Stimulated activated naive CD4-positive, alpha-beta T cell (primary cell): ENCODE data around the gene PHF20.
"Not testable (repeated sequence)": the region's sequence is repeated elsewhere in the genome, so short reads cannot be mapped to it uniquely, and the experiment has no call there.

Experiments used
- DNase-seq, 6 experiments: peaks; one replicate each; lab custom pipeline; 2025; lab: John Stamatoyannopoulos, UW

Gene PHF20

DNA sequence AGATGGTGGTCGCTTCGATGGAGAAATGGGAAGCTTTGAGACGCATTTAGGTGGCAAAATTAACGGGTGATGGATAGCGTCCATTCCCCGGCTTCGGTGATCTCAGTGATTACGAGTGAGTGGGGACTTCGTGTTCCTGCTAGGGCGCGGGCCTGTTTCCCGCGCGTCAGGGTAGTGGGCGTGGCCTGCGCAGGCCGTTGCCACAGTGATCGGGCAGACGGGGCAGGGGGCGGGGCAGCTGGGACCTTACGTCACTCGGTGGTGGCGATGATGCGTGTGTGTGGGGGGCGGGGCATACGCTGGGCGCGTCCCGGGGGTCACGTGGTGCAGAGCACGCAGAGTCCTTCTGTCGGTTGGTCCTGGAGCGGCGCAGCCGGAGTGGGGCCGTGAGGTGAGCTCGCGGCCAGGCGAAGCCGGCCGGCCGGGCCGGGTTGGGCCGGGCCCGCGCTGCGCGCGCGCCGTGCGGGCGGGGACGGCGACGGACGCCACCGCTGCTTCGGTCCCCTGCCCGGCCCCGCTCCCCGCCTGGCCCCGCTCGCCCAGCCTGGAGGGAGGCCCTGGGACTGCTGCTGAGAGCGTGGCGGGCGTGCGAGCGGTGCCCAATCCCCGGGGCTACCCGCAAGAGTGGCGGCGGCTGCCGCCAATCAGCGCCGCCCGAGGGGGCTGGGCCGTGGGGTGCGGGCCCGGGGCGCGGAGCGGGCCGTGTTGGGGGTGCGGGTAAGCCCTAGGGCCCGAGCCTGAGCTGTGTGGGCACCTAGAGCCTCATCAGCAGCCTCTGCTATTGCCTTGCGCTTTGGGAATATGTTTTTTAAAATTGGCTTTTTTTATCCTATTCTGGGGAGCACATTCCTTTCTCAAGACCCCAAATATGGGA lies at the start of gene PHF20:
Gene PHF20, plus strand, starts transcription at position 327 of the 874 bp plus-strand sequence. CDS start 29,508 bp downstream, outside the sequence.
- DNase-seq = peak; percentile 98 to 100 (median 98)

DNA sequence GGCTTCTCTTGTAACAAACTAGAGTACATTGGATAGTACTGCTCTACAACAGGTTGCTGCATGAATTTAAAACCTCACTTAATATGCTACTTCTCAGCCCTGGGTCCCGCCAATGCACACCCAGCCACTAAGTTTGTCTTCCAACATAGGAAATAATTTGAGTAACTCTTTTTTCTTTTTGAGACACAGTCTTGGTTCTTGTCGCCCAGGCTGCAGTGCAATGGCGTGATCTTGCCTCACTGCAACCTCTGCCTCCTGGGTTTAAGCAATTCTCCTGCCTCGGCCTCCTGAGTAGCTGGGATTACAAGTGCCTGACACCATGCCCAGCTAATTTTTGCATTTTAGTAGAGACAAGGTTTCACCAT lies 48.6 kb upstream of the PHF20 start:
- DNase-seq = not testable (repeated sequence)

DNA sequence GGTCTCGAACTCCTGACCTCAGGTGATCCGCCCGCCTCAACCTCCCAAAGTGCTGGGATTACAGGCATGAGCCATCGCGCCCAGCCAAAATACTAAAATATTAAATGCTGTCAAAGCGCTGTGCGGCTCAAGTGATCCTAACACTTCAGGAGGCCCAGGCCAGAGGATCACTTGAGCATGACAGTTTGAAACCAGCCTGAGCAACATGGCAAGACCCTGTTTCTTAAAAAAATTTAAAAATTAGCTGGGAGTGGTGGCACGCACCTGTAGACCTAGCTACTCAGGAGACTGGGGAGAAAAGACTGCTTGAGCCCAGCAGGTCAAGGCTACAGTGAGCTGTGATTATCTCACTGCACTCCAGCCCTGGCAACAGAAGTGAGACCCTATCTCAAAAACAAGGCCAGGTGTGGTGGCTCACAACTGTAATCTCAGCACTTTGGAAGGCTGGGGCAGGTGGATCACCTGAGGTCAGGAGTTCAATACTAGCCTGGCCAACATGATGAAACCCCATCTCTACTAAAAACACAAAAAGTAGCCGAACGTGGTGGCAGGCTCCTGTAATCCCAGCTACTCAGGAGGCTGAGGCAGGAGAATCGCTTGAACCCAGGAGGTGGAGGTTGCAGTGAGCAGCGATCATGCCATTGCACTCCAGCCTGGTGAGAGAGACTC lies 48.0 kb upstream of the PHF20 start:
- not testable (repeated sequence) for DNase-seq

DNA sequence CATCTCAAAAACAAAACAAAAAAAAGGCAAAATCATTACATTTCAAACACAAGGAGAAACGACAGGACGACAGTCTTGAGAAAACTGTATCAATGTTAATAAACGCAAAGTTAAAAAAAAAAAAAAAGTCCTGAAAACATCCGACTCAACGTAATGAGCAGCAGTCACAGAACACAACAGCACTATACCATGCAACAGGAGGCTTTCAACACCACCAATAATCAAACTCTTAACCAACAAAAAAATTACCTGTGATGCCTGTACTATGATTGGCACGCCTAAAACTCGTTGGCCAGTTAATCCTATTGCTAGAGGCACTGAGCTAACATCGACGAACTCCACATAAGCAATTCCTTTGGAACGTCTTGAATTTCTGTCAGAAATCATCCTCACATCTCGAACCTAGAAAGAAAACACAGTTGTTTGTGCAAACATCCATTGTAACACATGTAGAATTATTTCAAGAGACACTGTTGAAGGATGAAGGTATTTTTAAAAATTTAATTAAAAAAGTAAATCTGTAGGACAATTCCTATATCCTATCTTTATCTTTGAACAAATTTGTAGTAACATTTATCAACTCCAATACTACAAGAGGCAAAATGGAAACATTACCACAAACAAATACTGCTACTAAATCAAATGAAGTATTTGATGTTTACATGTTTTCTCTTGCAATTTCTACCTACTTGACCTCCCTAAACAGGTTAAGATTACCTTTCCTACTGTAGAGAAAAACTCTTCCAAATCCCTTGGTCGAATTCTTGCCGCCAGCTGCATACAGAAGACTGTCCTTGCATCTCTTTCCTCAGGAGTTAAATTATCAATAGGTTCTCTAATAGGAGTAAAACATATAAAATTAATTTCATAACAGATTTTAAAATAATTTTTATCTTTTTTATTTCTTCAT lies 47.2 kb upstream of the PHF20 start:
- no peak for DNase-seq

DNA sequence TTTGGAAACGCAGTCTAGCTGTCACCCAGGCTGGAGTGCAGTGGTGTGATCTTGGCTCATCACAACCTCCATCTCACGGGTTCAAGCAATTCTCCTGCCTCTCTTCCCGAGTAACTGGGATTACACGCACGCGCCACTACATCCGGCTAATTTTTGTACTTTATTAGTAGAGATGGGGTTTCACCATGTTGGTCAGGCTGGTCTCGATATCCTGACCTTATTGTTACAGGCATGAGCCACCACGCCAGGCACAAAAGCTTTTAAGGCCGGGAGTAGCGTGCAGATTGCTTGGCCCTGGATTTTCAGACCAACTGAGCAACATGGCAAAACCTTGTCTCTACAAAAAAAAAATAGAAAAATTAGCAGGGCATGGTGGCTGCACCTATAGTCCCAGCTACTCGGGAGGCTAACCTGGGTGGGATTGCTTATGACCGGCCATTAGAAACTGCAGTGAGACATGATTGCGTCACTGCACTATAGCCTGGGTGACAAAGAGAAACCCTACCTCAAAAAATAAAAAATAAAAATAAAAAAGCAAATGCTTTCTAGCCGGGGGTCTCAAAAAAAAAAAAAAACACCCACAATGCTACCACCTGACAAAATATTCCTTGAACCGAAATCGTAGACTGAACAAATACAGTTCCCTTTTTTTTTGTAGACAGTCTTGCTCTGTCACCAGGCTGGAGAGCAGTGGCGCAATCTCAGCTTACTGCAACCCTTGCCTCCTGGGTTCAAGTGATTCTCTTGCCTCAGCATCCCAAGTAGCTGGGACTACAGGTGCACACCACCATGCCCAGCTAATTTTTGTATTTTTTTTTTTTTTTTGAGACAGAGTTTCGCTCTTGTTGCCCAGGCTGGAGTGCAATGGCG lies 44.7 kb upstream of the PHF20 start:
- no peak for DNase-seq

DNA sequence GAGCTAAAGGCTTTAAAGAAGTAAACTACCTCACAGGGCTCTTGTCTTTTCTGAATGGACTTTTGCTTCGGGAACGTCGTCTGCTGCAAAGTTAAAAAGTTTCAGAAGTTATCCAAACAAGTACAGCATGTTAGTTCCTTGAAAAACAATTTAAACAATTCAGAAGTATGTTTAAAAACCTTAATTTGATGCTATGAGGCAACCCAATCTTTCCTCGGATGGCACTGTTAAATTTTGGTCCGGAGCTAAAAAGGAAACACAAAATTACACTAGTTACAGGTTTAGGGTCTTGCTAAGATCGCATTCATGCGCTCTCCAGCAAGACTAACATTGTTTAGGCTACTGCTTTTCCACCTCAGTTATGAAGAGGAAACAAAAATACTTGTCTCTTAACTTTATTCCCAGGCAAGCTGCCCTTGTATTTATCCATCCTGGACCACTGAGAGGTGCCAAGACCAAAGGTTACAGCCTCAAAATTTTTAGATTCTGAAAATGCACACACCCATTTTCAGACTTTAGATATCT lies 42.5 kb upstream of the PHF20 start:
- no peak for DNase-seq

DNA sequence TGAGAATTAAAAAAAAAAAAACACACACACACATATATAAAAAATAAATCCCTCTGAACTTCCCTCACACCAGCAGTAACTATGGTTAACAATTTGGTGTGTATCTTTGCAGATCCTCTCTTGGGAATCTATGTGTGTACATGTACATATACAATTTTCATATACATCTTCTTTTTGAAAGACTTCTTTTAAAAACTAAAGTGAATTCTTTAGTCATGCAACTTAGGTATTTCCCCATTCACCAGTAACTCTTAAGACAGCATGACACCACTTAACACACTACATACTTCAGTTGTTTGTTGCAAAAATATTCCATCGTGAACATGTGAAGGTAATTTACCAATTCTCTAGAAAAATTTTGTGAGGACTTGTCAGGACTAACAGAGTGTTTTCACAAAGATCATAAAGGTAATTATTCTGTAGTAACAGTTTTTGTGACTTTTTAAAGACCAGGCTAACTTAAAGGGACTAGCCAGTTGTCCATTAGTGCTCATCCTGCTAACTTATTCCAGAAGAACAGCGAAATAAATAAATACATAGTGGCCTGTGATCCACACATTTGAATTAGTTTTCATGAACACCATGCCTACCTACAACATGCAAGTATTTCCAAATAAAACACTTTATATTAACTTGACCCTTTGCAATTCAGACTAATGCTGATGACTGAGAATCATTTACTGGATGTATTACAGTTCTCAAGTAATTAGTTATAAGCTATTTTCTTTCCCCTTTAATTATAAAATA lies 41.8 kb upstream of the PHF20 start:
- no peak for DNase-seq

DNA sequence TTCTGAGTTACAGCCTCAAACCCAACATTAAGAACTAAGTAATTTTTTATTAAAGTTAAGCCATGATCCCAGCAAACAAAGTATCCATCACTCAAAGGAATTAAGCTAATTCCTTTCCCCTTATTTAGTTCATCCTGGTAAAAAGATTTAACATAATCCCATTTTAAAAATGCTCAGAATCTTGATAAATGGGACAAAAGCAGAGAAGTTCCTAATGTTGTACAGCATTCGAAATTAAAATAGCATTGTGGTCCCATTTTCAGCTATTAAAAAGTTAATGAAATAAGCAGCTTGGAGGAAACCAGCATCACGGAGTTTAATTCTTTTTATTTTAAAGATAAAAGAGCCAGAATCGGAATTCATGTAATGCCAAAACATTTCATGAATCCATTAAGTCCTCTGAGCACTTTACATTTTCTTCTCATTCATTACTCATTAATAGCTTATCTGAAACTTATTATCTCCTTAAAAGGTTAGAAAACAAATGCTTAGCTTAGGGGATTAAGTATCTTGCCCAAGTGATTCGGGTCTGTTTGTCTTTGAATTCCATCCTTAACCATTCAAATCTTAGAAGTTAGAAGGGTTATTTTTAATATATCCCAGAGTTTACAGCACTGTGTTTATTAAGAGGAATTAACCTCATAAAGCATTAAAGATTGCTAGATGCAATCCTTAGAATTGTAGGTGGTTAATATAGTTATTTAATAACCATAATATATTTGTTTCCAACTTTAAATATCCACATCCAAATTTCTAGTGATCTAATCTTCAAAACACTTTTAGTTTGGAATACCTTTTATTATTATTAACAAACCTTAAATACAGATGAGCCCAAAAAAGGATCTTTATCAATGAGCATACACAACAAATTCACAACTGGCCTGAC lies 41.0 kb upstream of the PHF20 start:
- DNase-seq = no peak

DNA sequence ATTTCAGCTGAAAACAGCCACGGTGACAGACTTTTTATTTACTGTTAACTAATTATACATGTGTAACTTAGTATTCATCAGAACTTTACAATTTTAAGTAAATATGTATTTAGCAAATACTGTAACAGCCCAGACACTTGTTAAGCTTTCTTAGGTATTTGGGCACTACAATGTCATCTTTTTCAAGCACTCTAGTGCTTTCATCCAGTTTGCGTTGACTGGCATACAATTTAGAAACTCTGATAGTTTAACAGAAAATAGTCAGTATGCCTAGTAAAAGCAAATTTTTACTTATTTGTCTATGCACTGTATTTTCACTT lies 40.4 kb upstream of the PHF20 start:
- DNase-seq = no peak

DNA sequence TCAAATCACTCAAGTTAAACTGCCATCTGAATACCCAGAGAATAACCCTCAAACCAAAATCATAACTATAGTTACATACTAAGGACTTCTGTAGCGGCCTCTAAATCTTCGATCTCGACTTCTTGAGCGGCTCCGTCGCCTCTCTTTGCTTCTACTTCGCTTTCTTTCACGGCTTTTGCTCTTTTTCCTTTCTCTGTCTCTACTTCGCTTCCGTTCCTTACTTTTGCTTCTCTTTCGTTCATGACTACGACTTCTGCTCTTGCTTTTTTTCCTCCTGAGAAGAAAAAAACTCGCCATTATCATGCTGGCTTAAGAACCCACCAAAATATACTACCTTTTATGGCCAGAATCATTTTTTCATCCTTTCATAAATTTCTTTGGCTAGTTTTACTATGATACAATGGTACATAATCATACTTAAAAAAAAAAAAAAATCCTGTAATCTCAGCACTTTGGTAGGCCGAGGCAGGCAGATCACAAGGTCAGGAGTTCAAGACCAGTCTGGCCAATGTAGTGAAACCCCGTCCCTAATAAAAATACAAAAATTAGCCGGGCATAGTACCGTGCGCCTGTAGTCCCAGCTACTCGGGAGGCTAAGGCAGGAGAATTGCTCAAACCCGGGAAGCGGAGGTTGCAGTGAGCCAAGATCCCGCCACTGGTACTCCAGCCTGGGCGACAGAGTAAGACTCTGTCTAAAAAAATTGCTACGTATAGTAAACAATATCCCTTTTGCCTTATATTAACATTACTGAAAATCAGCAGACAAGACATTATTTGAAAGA lies 39.8 kb upstream of the PHF20 start:
- no peak for DNase-seq

DNA sequence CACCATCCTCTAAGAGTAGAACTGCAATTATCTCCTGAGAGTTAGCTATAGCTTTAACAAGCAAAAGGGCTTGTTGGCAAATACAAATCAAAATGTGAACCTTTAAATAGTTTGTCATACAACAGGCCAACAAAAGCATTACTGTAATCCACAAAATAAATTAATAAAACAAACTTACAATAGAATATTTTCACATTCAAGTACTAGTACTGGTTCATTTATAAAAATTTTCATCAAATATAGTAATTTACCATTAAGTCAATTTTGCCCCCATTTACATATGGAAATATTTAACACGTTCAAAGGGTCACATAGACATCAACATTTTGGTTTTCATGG lies 39.2 kb upstream of the PHF20 start:
- no peak for DNase-seq

DNA sequence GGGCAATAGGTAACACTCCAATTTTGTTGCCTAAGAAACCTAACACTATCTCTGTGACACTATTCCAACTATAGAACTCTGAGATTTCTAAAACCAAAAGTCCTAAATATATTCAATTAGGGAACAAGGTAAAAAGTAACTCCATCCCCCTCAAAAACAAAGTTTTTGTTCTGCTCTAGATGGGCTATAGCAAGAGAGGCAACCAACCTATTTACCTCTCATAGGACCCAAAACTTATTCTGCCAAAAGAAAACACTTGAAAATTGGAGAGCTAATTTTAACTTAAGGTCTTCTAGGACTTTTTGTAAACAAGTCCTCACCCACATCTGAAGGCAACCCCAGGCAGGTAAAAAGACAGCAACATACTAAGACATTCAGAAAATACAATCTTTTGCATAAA lies 37.4 kb upstream of the PHF20 start:
- peak in 1 of 6 experiments; percentile 10 for DNase-seq

DNA sequence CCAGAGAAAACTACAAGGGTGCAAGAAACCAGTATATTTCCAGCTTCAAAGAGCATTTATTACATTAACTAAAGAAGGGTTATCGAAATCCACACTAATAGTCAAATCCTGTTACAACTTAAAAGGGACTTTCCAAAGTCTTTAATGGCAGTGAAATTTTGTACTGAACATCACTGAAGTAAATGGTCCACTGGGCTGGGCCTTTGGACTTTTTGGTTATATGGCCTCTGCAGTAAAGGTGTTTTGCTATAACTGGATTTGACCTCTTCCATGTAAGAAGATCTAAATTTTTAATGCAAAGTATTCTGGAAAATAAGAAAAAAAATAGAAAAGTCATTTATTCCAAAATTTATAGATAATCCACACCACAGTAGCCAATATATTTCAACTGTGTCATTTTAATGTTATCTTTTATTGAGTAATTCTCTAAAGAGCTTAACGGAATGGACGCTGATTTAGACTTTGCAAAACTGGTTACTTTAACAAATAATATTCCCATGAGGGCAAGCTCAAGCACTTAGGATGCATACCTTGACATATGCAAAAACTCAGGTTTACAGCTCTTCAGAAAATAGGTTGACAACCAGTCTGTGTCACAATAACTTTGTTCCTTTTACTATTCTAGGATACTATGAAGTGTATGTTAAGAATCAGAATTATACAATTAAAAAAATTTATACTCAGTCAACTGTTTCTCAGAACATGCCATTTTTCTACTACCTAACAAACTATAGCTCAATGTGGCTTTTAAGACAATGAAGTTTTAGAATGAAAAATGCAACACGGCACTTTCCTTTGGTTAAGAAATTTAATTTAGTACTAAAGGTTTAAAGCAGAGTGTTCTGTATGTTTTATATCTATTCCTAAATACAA lies 36.8 kb upstream of the PHF20 start:
- DNase-seq = no peak

DNA sequence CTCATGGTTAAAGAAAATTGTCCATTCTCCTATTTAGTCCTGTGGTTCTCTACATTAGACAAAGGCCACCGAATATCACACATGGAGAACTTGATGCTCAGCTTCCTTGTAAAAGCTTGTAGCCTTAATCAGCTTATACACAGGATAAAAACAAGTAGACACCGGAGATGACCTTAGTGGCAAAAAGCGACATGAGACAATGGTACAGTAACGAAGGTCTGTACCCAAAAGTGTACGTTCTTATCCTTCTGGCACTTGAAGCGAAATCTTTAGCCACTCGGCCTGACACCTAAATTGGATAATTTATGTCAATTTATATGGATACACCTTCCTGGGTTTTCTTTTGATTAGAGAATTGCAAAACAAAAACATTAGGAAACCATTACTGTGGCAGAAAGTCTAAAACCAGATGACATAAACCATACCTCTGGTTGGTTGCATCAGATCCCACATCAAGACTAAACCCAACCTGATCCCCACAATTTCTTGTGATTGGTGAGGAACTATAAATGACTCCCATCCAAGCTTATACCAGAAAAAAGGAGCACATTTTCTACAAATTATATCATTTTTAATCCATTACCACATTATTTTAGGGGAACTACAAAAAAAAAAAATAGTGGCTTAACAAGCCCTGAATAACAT lies 35.9 kb upstream of the PHF20 start:
- DNase-seq = no peak

DNA sequence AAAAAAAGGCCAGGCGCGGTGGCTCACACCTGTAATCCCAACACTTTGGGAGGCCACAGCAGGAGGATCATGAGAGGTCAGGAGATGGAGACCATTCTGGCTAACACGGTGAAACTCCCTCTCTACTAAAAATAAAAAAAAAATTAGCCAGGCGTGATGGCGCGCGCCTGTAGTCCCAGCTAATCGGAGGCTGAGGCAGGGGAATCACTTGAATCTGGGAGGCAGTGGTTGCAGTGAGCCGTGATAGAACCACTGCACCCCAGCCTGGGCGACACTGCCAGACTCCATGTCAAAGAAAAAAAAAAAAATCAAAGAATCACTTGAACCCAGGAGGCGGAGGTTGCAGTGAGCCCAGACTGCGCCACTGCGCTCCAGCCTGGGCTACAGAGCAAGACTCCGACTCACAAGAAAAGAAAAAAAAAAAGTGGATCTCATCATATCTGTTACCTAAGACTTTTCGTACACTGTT lies 33.9 kb upstream of the PHF20 start:
- no peak for DNase-seq

DNA sequence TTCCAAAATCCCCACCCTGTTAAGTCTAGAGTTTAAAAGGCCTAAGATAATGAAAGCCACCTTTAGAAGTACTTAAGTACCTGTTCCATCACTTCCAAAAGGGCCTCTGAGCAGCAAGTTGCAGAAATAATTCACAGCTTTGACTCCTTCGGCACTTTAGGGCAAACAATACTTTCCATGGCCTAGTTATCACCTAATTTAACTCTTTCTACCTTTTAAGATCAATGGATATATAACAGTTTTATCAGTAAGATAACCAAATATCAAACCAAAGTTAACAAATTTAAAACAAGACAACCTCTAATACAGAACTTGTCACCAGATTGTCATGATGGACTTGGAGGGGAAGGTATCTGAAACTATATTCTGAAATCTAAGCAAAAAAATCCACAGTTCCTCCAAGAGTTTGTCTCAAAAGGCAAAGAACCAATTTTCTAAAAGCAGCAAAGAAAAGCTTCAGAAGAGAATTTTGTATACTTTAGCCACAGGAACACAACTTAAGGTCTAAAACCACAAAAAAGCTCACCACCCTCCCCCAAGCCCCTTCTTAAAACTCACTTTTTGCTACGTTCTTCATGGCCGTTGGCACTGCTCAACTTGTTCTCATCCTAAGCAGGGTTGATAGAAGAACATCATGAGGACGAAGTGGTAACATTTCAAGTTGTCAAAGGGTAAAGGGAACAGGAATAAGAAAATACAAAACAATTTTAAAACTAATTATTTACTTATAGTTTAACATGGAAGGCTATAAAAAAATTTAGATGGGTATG lies 33.2 kb upstream of the PHF20 start:
- no peak for DNase-seq
